ENCODE measurements around the gene SEC22C. TPM values are rescaled to one million over a fixed set of nuclear protein-coding genes. Genes with fewer than 3 reads are reported as not detected.
A peak's percentile ranks its signal among the peaks of the same experiment; 100 is the strongest.

The SEC22C gene
- polyA plus RNA-seq, 1 of the 3 experiments (the other 2 are of a cell fraction), result 28.5 TPM

DNA sequence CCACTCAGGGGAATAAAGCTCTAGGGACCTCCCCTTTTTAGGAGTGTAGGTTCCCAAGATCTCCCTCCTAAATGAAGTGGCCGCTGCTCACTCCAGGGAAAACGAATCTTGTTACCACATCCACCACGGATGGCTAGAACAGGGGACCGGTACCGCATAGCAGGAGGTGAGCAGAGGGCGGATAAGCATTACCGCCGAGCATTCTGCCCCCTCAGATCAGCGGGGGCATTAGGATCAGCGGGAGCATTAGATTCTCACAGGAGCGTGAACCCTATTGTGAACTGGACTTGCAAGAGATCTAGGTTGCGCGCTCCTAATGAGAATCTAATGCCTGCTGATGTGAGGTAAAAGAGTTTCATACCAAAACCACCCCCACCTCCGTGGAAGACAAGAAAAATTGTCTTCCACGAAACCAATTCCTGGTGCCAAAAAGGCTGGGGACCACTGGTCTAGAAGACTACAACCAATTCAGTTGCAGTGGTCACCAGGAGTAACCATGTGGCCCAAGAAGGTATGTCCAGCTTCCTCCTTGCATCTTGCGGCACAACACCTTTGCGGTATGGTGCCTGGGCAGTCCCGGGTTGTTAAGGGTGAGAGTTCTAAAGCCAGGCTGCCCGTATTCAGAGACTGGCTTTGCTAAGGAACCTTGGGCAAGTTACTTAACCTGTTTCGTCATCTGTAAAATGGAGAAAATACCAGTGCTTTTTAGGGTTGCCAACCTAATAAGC, 7.8 kb upstream of the SEC22C start:
- POLR2A ChIA-PET, result interaction anchor here (0.6 to 1.1 kb wide), 2 partner anchors 12 to 36 kb away, joined by 3 to 4 read pairs; no protein-coding TSS in a partner anchor
- Histone ChIP-seq H3K9ac (0 out of 2 replicates have a peak overlapping the region, but pooled peaks have one; percentile 51), H3K9me2 (no peaks in the 10 kb centered on the region), H3K4me3 (ENCODE audit: low read depth in 2 of 2, low read length in 1 of 2) (peak overlapping the region; percentile 50 to 74; a peak in 2 of 4 replicates), H3K9me3 (no peaks in the 10 kb centered on the region), H3K79me2 (ENCODE audit: insufficient read depth) (peaks cover 30% of the 10 kb centered on the region), H4K20me1 (ENCODE audit: insufficient read depth) (no peaks in the 10 kb centered on the region), H3F3A (replicated peaks; ENCODE audit: insufficient read depth) (peaks cover 7% of the 10 kb centered on the region), H3K4me2 (peak overlapping the region; percentile 83), H3K4me1 (ENCODE audit: control insufficient read depth in 1 of 2, insufficient read depth in 2 of 2, low read depth in 1 of 2, low read length in 1 of 2) (peaks cover 0 to 11% of the 10 kb centered on the region in 2 experiments; a peak in 1 of 4 replicates), H2AFZ (ENCODE audit: low read depth) (0 out of 2 replicates have a peak overlapping the region, but pooled peaks have one; percentile 97), H3K36me3 (replicated peaks in 1 of 2; ENCODE audit: control insufficient read depth in 1 of 2, insufficient read depth in 2 of 2, low read length in 1 of 2) (peaks cover 12 to 17% of the 10 kb centered on the region in 2 experiments), H3K27ac (ENCODE audit: low read depth in 2 of 2, low read length in 1 of 2) (peak overlapping the region; percentile 20 to 83; a peak in 3 of 4 replicates), H3K27me3 (ENCODE audit: insufficient read depth) (no peaks in the 10 kb centered on the region)
- WGBS (ENCODE audit: low lambda C conversion rate), result 96% methylated on average over 20 of the region's 20 CpGs
- no peak for TF ChIP-seq TAF1 (IDR thresholded peaks at IDR 0.05; ENCODE audit: borderline replicate concordance, low read depth, low read length)
- TF ChIP-seq RAD21 (IDR thresholded peaks at IDR 0.05; ENCODE audit: low read length), result no peak
- no peak for TF ChIP-seq TCF12 (IDR thresholded peaks at IDR 0.05)
- TF ChIP-seq FOSL2 (IDR thresholded peaks at IDR 0.05; ENCODE audit: borderline replicate concordance, low read depth), result no peak
- TF ChIP-seq EP300 (IDR thresholded peaks at IDR 0.05; ENCODE audit: borderline replicate concordance in 1 of 2, low read depth in 1 of 2, low read length in 1 of 2), result no peak
- no peak for TF ChIP-seq POLR2AphosphoS5 (IDR thresholded peaks at IDR 0.05; ENCODE audit: low read depth, low read length)
- TF ChIP-seq, protein P1, sequence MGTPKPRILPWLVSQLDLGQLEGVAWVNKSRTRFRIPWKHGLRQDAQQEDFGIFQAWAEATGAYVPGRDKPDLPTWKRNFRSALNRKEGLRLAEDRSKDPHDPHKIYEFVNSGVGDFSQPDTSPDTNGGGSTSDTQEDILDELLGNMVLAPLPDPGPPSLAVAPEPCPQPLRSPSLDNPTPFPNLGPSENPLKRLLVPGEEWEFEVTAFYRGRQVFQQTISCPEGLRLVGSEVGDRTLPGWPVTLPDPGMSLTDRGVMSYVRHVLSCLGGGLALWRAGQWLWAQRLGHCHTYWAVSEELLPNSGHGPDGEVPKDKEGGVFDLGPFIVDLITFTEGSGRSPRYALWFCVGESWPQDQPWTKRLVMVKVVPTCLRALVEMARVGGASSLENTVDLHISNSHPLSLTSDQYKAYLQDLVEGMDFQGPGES (IDR thresholded peaks at IDR 0.05; ENCODE audit: low read depth, low read length), result no peak
- CTCF ChIA-PET, result interaction anchor here (0.7 kb wide), 1 partner anchor 16 kb away, joined by 3 read pairs; no protein-coding TSS in a partner anchor
- DNase-seq, result no peak

DNA sequence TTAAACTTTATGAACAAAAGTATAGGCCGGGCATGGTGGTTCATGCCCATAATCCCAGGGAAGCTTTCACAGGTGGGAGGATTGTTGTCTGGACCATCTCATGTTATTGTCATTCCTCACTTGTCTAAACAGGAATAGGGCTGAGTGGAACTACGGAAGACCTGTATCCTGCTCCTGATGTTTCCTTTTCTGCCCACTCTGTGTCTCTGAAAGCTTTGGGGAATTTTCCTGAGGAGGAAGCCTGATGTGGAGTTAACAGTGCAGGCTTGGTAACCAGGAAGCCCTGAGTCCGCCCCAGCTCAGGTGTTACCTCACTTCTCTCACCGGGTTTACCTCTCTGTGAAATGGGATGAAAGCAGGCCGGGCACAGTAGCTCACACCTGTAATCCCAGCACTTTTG, 6.9 kb upstream of the SEC22C start:
- H3F3A ChIP-seq (replicated peaks; ENCODE audit: insufficient read depth), result peaks cover 7% of the 10 kb centered on the region
- peaks cover 0 to 11% of the 10 kb centered on the region in 2 experiments; a peak in 1 of 4 replicates for H3K4me1 ChIP-seq (ENCODE audit: control insufficient read depth in 1 of 2, insufficient read depth in 2 of 2, low read depth in 1 of 2, low read length in 1 of 2)
- no peaks in the 10 kb centered on the region for H3K9me2 ChIP-seq
- H3K27me3 ChIP-seq (ENCODE audit: insufficient read depth), result no peaks in the 10 kb centered on the region
- H3K79me2 ChIP-seq (ENCODE audit: insufficient read depth), result peaks cover 26% of the 10 kb centered on the region
- POLR2A ChIA-PET, result no interaction called here
- no peak overlapping the region for H3K4me3 ChIP-seq (ENCODE audit: low read depth in 2 of 2, low read length in 1 of 2)
- 90% methylated on average over 5 of the region's 5 CpGs for WGBS (ENCODE audit: low lambda C conversion rate)
- no peak overlapping the region for H3K9ac ChIP-seq
- CTCF ChIA-PET, result no interaction called here
- H3K27ac ChIP-seq (ENCODE audit: low read depth in 2 of 2, low read length in 1 of 2), result no peak overlapping the region
- H3K9me3 ChIP-seq, result no peaks in the 10 kb centered on the region
- no peak overlapping the region for H3K4me2 ChIP-seq
- TF ChIP-seq GATA2 (CRISPR knock-in tag; IDR thresholded peaks at IDR 0.05), result no peak
- H2AFZ ChIP-seq (ENCODE audit: low read depth), result no peak overlapping the region
- no peaks in the 10 kb centered on the region for H4K20me1 ChIP-seq (ENCODE audit: insufficient read depth)
- H3K36me3 ChIP-seq (replicated peaks in 1 of 2; ENCODE audit: control insufficient read depth in 1 of 2, insufficient read depth in 2 of 2, low read length in 1 of 2), result peaks cover 3 to 10% of the 10 kb centered on the region in 2 experiments
- DNase-seq, result no peak

All from SK-N-SH (cell line).